Kidney (tissue), 14 donors: ENCODE measurements around the gene PTPRO. TPM values are rescaled to one million over a fixed set of nuclear protein-coding genes. Genes with fewer than 3 reads are reported as not detected.
A peak's percentile ranks its signal among the peaks of the same experiment; 100 is the strongest.

Experiments used
- DNase-seq, 5 donors: peaks; one replicate each; pipeline ENCODE4 v3.0.0-alpha.2; 2013 to 2020
- FAIRE-seq: peaks from 2 replicates; lab custom pipeline; 2012; peaks lifted over from hg19 to GRCh38; lab: Jason Lieb, UNC
- H3K27ac ChIP-seq, 2 donors: one replicate each; pipeline ENCODE4 v1.7.0; 2013; ENCODE audit warnings: low read depth in 2 of 2, low read length in 2 of 2, inconsistent platforms in 1 of 2
- H3K27me3 ChIP-seq: one replicate; pipeline ENCODE4 v1.7.1; 2013; ENCODE audit warnings: low read length, inconsistent platforms; ENCODE audit not compliant: control insufficient read depth, insufficient read depth
- H3K36me3 ChIP-seq, 3 donors: one replicate each; pipeline versions ENCODE4 v1.7.0 to v1.7.1; 2013; ENCODE audit warnings: low read length in 3 of 3, control low read depth in 1 of 3, inconsistent platforms in 1 of 3; ENCODE audit not compliant: insufficient read depth in 3 of 3, control insufficient read depth in 2 of 3
- H3K4me1 ChIP-seq, 3 donors: one replicate each; pipeline versions ENCODE4 v1.7.0 to v1.7.1; 2013; ENCODE audit warnings: low read length in 3 of 3, inconsistent platforms in 1 of 3, low read depth in 1 of 3; ENCODE audit not compliant: control insufficient read depth in 2 of 3, insufficient read depth in 2 of 3
- H3K4me3 ChIP-seq, 3 donors: one replicate each; pipeline versions ENCODE4 v1.7.0 to v1.8.1; 2013; ENCODE audit warnings: low read length in 3 of 3, control low read depth in 1 of 3, inconsistent platforms in 1 of 3
- H3K9ac ChIP-seq, 3 donors: one replicate each; pipeline versions ENCODE4 v1.7.0 to v1.7.1; 2013; ENCODE audit warnings: low read length in 3 of 3, control low read depth in 1 of 3, inconsistent platforms in 1 of 3
- H3K9me3 ChIP-seq, 3 donors: one replicate each; pipeline versions ENCODE4 v1.7.0 to v1.7.1; 2013; ENCODE audit warnings: low read length in 3 of 3, control low read depth in 1 of 3, inconsistent platforms in 1 of 3; ENCODE audit not compliant: control insufficient read depth in 2 of 3, insufficient read depth in 1 of 3
- intact Hi-C: fragments of 100-400 bp; cut with DNase I; formaldehyde crosslinking; loops from one replicate; pipeline ENCODE4 v1.11.1; 2022
- polyA plus RNA-seq: library from polyadenylated mRNA; stranded (reverse); fragments of 350-450 nt; fragmentation: Illumina TruSeq; extraction: RNeasy Lipid Tissue Mini Kit (QIAGEN cat#74804); gene quantifications from one replicate; pipeline ENCODE4 v1.2.3, GENCODE V29; 2014; ENCODE audit warnings: low read depth, low replicate concordance; ENCODE audit not compliant: insufficient read depth
- total RNA-seq: library from RNA; stranded (reverse); fragmentation: NEBNext Ultra II Directional; extraction: Animal tissue kit (Norgen Biotek cat#: 25700); gene quantifications from one replicate; pipeline ENCODE4 v1.2.1, GENCODE V29; 2021
- TF ChIP-seq, protein P1 (sequence below): IDR thresholded peaks from 3 replicates; pipeline ENCODE4 v1.5.1; 2012; ENCODE audit warnings: mild to moderate bottlenecking, moderate library complexity, borderline replicate concordance; ENCODE audit not compliant: insufficient read depth; ENCODE audit errors: extremely low read depth
- donor health status: control.
- donor health status: control.
- donor health status: control.
- donor health status: control.
- donor health status: control.
- donor health status: DM: yes; HTN: yes; CAD: no.
- donor health status: Normal renal cell carcinoma (clear cell type).

Gene PTPRO
- total and polyA plus RNA-seq, 2 donors from 2014 or later, result 4.6 to 44.0 TPM

DNA sequence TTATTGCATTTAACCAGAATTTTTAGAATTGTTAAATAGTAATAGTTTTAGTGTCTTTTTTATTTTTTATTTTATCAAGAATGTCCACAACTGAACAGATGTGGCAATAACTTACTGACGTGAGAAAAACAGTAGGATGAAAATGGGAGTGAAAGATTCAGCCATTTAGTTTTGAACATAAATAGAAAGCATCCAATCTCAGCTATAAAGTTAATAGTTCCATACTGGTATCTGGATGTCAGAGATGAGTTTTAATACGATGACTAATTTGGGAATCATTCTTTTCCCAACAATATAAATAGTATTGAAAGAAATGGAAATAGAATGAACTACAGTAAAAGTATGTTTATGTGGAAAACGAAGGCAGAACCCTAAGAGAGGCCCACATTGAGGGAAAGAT, 307.5 kb downstream of the PTPRO start:
- Histone ChIP-seq H3K9me3 (no peaks in the 10 kb centered on the region), H3K27me3 (no peaks in the 10 kb centered on the region), H3K4me1 (peaks cover 0 to 13% (median 6%) of the 10 kb centered on the region in 3 donors), H3K4me3 (no peak overlapping the region), H3K27ac (peak overlapping the region; percentile 71 to 80), H3K9ac (no peak overlapping the region), H3K36me3 (peaks cover 0 to 6% (median 5%) of the 10 kb centered on the region in 3 donors)
- FAIRE-seq (no peak), DNase-seq (no peak)
- intact Hi-C loops, result no loop called here
- TF ChIP-seq, protein P1, sequence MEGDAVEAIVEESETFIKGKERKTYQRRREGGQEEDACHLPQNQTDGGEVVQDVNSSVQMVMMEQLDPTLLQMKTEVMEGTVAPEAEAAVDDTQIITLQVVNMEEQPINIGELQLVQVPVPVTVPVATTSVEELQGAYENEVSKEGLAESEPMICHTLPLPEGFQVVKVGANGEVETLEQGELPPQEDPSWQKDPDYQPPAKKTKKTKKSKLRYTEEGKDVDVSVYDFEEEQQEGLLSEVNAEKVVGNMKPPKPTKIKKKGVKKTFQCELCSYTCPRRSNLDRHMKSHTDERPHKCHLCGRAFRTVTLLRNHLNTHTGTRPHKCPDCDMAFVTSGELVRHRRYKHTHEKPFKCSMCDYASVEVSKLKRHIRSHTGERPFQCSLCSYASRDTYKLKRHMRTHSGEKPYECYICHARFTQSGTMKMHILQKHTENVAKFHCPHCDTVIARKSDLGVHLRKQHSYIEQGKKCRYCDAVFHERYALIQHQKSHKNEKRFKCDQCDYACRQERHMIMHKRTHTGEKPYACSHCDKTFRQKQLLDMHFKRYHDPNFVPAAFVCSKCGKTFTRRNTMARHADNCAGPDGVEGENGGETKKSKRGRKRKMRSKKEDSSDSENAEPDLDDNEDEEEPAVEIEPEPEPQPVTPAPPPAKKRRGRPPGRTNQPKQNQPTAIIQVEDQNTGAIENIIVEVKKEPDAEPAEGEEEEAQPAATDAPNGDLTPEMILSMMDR, result no peak

DNA sequence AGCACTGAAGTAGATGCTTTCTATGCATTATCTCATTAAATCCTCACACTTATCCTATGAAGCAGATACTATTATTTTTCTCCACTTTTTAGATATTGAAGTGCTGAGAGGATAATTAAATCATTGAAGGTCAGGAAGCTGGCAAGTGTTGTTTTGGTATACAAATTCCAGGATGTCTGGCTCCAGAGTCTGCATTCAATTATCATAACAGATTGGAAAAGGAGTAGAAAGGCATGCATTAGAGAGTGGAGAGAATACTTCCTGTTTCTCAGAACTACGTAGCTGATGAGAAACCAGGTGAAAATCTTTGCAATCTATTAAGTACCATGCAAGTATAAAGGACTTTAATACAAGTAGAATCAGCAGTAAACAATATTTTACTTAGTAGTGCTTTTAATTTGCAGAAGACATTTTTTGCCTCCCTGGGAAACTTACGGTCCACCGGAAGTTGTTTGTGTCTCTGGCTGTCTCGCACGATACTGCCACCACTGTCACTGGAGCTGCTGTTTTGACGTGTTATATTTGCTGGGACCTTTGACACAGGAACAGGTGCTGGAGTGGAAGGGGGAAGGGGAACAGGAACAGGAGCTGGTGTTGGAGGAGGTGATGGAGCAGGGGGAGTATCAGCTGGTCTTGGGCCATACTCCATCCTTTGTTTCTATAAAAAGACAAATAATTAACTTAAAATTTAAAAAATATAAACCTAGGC, 308.9 kb downstream of the PTPRO start:
- Histone ChIP-seq H3K4me1 (peaks cover 0 to 13% (median 6%) of the 10 kb centered on the region in 3 donors), H3K9me3 (no peaks in the 10 kb centered on the region), H3K27me3 (no peaks in the 10 kb centered on the region), H3K9ac (no peak overlapping the region), H3K4me3 (no peak overlapping the region), H3K27ac (peak overlapping the region; percentile 71 to 80), H3K36me3 (peaks cover 0 to 6% (median 2%) of the 10 kb centered on the region in 3 donors)
- FAIRE-seq, result no peak
- DNase-seq, result no peak
- intact Hi-C loops, result no loop called here
- TF ChIP-seq, protein P1, result no peak

DNA sequence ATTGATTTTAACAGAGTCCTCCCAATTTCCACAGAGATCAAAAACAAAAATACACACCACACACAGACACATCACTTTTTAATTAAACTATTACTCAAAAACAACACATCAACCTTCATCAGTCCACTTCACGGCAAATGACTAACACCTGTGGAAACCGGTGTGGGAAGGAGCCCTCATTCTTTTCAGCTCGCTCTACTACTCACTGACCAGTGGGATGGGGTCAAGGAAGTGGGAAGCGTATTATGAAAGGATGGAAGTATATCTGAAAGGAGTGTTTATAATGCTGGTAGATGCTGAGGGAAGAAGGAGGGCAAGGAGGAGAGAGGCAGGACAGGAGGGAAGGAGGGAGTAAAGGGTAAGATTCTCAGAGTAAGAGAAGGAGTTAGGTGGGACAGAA, 310.4 kb downstream of the PTPRO start:
- H3K36me3 ChIP-seq, result peaks cover 0 to 6% (median 2%) of the 10 kb centered on the region in 3 donors
- DNase-seq, result no peak
- TF ChIP-seq, protein P1, result no peak
- no peaks in the 10 kb centered on the region for H3K9me3 ChIP-seq
- intact Hi-C loops, result no loop called here
- H3K27ac ChIP-seq, result no peak overlapping the region
- H3K4me3 ChIP-seq, result no peak overlapping the region
- no peak overlapping the region for H3K9ac ChIP-seq
- no peaks in the 10 kb centered on the region for H3K27me3 ChIP-seq
- H3K4me1 ChIP-seq, result peaks cover 0 to 13% (median 6%) of the 10 kb centered on the region in 3 donors
- no peak for FAIRE-seq
